ENCODE data around the gene LAMB2.

The LAMB2 gene

DNA sequence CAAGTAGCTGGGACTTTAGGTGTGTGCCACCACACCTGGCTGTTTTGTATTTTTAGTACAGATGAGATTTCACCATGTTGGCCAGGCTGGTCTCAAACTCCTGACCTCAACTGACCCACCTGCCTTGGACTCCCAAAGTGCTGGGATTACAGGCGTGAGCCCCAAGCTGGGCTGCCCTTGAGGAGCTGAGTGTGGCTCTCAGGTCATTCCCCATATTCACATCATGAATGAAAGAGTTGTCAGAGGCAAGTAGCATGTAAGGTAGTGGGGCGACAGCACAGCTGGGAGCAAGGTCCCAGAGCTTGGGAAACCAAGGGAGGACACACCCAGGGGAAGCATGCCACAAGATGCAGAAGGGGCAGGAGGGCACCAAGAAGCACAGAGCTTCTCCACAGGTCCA, 28.3 kb upstream of the LAMB2 start:
- no peak for DNase-seq (ENCODE audit: low spot score)

DNA sequence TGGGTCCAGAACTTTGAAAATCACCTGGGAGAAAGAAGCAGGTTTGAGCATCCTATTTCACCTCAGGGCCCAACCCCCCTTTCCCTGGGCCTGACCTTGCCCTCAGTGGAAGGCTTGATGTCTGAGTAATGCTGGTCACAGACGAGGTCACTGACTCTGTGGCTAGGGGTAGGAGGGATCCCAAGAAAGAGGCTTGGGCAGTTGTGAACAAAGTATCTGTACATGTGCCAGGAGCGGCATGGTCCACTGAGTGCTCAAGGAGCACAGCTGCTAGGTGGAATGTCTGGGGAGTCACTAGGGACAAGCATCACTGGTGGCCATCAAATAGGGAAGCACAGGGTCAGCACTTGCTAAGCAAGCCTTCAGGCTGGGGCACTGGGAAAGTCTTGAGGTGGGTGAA, 25.9 kb upstream of the LAMB2 start:
- DNase-seq (ENCODE audit: low spot score) = no peak

DNA sequence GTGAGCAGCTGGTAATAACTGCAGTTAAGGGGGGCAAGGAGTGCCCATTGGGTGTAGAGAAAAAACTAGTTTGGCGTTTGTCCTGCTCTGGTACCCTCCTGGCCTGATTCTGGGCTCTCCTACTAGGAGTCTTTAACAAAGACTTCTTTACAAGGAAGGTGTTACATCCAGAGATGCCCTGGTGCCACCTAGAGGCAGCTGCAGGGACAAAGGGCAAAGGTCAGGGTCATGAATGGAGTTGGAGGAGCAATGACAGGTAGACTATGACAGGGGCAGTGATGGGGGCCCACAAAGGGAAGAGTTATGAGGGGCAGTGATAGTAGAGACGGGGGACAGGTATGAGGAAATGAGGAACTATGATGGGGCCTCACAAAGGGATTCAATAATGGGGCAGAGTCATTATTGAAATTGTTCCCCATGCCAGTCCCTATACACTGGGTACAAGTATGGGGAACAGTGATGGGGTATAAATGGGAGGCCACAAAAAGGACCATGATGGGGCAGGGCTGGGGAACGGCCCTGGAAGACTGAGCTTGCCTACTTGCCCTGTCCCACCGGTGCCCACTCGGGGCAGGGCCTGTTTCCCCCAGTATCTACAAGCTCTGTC, 25.4 kb upstream of the LAMB2 start:
- DNase-seq (ENCODE audit: low spot score) = no peak

DNA sequence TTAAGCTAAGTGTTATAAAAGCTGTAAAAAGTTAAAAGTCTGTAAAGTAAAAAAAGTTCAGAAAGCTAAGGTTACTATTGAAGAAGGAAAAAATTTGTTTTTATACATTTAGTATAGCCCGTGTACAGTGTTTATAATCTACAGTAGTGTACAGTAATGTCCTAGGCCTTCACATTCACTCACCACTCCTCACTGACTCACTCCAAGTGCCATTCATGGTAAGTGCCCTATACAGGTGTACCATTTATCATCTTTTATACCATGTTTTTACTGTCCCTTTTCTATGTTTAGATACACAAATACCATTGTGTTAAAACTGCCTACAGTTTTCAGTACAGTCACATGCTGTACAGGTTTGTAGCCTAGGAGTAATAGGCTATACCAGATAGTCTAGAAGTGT, 24.4 kb upstream of the LAMB2 start:
- DNase-seq (ENCODE audit: low spot score) = no peak

DNA sequence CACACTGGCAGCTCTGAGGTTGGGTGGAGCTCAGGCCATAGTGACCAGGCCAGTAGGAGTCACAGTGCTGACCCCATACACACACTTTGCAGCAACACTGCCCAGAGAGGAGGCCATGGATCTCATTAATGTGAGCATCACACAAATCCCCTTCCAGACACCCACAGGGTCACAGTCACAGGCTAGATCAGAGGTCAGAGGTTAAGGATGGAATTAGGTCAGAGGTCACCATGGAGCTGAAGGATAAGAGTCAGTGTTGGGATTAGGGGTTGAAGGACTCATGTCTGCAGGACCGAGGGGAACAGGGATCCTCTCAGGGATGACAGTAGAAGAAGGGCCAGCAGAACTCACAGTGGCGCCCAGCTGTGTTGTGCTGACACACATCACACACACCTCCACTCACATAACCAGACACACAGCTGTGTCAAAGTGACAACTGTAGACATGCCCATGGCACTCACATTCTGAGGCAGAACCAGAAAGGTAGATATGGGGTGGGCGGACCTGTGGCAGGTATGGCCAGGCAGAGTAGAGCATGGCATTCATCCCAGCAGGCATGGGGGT, 20.6 kb upstream of the LAMB2 start:
- DNase-seq (ENCODE audit: low spot score) = no peak

DNA sequence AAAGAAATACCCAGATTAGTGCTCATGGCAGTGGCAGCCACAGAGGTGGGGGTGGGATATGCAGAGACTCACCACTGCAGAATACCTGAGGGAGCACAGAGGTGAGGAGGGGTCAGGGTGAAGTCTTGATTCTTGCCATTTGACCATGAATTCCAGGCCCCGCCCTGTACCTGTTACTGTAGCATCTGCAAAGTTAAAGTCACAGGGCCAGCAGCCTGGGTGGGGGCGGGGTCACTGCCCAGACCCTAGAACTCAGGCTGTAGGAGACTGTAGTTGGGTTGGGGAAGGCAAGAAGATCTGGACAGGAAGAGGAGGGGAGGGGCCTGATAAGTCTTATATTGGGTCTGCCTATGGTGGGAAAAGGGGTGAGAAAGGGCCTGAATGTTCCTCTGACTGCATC, 18.8 kb upstream of the LAMB2 start:
- no peak for DNase-seq (ENCODE audit: low spot score)

DNA sequence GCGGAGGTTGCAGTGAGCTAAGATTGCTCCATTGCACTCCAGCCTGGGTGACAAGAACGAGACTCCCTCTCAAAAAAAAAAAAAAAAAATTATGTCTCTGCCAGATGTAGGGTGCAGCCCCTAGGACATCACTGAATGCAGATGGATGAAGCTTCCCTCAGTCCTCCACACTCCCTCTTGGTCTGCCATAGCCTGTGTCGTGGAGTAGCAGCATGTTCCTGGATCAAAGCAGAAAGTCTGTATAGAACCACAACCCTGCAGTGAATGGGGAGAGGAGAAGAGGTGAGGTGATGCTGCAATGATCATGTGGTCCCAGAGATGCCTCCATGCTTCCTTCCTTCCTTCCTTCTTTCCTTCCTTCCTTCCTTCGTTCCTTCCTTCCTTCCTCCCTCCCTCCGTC, 15.3 kb upstream of the LAMB2 start:
- DNase-seq (ENCODE audit: low spot score) = no peak

DNA sequence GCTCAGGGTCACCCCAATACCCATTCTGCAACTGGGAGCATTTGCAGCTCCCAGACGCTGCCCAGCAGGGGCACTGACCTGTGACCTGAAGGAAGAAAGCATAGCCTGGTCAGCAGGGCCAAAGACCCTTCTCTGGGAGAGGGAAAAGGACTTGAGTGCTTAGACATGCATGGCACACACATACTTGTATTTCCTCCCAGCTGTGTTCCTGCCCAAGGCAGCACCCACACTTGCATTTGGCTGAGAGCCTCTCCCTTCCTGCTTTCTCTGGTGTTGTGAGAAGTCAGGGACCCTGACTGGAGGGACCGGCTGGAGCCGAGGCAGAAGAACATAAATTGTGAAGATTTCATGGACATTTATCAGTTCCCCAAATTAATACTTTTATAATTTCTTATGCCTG, 7.2 kb upstream of the LAMB2 start:
- DNase-seq (ENCODE audit: low spot score) = no peak

DNA sequence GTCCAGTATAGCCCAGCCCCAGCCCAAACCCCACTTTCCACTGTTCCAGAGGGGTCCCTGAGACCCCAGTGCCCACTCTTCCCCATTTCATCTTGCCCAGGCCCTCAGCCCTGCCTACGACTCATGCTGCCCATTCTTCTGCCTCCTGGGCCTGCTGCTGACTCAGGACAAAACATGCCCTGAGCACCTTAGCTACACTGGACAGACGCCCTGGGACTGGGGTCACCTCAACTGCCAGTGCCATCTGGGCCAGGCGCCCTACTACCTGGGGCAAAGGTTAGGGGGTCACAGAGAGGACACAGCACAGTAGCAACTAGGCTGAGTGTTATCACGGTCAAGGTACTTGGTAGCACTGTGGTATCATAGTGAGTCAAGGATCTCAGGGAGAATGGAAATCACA, 2.6 kb upstream of the LAMB2 start:
- DNase-seq (ENCODE audit: low spot score) = no peak

DNA sequence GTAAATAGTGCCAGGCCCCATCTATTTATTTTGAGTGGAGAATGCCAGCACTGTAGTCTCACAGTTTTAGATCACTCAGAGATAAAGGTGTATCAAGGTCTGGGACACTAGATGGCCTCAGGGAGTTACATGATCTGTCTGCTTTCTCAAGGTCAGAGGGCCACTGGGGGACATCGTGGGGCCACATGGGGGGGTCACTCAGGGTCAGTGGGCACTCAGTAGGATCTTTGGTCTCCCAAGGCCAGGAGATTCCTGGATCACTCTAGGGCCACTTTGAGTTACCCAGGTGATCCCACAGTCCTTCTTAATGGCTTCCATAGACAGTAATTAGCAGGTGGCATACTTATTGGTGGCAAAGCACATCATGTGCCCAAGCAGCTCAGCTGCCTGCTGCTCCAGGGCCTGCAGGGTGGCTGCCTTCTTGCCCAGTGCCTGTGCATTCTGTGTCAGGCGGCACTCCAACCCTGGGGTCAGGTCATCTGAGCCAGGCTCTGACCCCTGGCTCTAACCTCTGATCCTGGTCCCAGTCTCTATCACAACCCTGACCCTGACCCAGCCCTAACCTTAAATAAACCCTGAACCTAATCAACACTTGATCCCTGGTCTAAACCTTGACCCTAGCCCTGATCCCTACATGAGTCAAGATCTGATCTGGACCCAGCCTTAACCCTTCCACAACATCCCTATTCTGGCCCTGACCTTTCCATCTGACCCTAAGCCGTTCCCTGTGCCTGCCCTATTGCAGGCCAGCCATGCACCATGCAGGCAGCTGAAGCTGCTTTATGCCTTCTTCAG, 1.8 kb upstream of the LAMB2 start:
- DNase-seq (ENCODE audit: low spot score) = no peak

DNA sequence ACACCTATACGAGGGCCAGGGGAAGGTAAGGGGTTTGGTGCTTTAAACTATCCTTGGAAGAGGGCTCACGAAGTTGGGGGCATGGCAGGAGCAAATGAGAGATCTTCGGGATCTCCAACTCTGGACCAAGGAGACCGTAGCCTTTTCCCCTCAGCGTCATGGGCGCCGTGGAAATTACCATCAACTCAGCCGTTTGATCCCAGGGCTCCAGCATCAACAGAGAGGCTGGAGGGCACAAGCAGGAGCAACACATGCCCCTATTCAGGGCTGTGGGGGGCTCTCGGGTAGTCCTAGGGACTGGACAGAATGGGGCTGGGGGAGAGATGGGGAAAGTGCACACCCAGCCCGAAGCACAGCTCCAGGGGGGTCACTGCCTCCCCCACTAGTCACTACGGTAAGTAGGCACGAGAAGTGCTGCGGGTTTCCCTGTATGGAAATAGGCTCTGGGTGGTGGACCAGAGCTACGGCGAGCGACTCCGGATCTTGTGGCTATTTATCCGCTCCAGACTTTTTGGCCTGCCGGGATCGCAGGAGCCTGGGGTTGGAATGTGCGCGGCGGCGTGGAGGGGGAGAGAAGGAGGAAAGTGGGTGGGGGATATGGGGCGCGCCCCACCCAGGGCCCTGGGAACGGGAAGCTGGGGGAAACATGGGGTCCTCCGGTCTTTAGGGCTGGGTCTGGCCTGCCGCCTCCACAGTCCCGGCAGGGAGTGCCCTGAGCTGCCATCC, 539 bp upstream of the LAMB2 start:
- peak; percentile 71 for DNase-seq (ENCODE audit: low spot score)

DNA sequence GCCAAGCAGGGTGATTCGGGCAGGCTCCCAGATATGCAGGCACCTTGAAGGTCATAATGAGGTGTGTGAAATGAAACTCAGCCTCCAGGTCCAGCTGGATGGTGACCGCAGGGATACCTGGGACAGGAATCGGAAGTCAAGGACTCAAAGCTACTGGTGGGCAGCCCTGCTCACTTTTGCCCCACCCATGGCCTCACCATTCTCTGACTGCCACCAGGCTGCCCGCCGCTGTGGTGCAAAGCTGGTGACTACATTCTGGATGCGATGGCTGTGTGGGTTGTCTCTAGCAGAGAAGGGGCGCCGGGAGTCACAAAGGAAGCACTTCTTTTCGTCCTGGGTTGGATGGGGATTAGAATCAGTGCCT, 795 bp downstream of the LAMB2 start:
- DNase-seq (ENCODE audit: low spot score) = no peak

DNA sequence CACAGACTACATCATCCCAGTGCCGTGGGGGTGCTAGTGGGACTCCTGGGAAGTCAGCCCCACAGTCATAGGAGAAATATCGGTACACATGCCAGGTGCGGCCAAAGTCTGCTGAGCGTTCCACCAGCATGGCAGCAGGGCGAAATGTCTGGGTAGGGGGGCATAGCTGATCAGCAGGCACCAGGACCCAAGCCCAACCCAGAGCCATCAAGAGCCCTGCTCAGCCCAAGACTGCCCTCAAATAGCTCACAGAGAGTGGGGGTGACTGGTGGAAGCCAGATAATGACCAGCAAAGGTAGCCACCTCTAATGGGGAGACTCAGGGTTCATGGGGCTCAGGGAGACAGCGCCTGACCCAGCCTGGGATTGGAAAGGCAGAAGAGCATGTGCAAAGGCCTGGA, 1.3 kb downstream of the LAMB2 start:
- DNase-seq (ENCODE audit: low spot score) = no peak

DNA sequence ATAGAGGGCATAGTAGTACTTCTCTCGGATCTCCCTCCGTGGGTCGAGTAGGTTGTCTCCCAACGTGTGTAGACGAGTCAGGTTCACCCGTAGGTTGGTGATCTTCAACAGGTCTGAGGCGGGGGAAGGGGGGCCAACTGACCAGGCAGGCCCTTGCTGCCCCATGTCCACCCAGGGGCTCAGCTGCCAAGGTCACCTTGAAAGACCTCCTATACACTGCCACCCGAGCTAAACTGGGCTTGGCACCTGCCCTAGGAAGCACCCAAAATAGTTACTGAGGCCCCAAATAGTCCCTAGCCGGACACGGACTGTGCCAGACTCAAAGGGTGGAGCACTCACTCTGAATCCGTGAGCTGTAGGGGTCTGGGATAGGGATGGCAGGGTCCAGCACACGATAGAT, 1.8 kb downstream of the LAMB2 start:
- no peak for DNase-seq (ENCODE audit: low spot score)

DNA sequence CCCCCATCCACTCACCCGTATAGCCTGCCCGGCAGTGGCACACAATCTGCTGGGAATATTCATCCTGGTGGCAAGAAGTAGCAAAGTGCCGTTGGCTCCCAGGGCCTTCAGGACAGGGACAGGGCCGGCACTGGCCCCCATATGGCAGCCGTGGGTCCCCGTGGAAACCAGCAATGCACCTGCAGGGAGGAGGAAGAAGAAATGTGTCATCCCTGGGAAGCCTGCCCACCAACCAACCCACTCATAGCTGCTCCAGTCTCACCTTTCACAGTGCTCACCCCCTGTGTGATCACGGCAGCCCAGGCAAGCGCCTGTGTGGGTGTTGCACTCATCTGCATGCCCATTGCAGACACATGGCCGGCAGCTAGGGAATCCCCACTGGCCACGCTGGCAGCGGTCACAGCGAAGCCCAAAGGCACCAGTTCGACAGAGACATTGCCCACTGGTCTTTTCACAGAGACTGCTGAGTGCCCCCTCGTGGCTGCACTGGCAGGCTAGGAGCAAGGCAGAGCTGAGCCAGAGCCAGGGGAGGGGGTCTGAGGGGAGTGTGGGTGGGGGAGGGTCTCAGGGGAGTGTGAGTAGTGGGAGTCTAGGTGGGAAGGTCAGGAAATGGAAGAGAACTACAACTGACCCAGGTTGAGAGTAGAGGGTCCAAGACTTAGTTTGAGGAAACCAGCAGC, 7.7 kb downstream of the LAMB2 start:
- peak; percentile 52 for DNase-seq (ENCODE audit: low spot score)

DNA sequence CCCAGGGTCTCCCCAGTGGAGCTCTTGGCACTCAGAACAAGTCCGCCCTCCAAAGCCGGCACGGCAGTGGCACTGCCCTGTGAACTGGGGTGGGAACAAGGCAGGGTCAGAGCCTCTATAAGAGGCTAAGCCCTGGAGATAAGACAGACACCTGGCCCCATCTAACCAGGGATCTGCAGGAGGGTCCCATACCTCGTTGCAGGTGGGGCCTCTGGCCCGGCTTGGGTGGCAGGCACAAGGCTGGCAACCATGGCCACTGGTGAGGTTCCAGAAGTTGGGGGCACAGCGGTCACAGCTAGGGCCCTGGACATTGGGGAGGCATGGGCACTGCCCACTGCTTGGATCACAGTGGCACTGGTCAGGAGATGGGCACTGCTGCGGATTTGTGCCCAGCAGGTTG, 8.6 kb downstream of the LAMB2 start:
- DNase-seq (ENCODE audit: low spot score) = no peak

DNA sequence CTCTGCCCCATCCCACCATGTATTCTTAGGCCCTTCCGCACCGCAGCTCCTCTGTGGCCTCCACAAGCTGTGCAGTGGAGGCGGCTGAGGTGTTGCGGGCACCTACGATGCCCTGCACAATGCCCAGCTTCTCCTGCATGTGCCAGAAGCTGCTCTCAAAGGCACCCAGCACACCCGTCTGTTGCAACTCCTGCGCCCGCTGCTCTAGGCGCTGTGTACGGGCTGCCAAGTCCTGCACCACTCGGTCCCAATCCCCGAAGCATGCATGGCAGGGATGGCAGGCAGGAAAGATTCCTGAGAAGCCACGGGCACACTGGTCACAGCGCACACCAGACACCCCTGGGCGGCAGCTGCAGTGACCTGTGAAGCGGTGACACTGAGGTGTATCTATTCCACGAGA, 9.2 kb downstream of the LAMB2 start:
- DNase-seq (ENCODE audit: low spot score) = no peak

DNA sequence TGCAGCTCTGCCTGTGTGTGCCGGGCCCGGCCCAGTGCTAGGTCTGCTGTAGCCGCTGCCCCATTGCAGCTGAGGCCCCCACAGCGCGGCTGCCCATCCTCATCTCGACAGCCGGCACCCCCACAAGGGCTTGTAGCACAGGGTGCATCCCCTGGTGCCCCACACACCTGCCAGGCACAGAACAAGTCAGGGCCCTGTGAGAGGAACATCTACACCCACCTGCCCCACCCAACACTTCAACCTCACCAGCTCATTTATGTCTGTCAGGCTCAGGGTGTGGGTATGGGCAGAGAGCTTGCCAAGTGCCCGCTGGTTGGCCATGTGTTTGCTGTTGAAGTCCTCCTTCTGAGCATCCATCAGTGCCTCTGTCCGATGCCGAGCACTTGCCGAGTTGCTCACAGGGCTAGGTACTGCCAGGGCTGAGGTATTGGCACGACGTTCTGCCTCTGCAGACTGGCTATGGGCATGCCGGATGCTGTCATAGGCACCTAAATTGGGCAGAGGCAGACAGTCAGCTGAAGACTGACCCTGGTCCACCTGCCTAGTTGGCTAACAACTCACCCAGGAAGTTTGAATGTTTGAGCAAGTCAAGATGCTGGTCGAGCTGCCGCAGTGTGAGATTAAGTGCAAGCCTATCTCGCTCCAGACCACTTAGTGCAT, 9.8 kb downstream of the LAMB2 start:
- no peak for DNase-seq (ENCODE audit: low spot score)

DNA sequence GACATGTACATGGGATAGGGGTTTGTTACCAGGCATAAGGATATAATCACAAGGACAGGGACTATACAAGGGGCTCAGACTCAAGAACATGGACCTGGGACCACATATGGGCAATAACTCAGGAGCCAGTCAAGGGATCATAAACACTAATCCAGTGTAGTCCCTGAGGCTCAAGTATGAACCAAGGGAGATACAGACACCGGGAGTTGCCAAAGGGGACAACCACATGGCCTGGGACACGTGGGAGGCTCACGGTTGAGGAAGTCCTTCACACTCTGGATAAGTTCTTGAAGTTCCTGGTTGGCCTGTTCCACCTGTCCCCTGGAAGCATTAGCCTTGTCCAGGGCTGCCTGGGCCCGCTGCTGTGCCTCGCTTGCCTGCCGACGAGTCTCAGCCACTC, 10.4 kb downstream of the LAMB2 start:
- no peak for DNase-seq (ENCODE audit: low spot score)

DNA sequence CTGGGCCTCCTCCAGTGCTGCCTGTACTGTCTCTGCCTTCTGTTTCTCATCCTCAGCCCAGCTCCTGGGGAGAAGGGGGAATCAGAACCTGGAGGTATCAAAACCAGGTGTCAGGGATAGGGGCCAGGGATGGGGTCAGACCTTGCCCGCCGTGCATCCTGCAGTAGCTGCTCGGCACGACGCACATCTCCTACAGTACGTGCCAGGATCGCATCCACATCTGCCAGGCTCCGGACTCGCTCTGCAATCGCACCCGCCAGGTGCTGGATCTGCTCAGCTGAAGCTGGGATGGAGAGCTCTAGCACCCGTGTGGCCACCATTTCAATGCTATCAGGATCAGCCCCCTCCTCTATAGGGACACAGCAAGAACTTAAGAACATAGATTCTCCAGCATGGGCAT, 10.8 kb downstream of the LAMB2 start:
- no peak for DNase-seq (ENCODE audit: low spot score)

DNA sequence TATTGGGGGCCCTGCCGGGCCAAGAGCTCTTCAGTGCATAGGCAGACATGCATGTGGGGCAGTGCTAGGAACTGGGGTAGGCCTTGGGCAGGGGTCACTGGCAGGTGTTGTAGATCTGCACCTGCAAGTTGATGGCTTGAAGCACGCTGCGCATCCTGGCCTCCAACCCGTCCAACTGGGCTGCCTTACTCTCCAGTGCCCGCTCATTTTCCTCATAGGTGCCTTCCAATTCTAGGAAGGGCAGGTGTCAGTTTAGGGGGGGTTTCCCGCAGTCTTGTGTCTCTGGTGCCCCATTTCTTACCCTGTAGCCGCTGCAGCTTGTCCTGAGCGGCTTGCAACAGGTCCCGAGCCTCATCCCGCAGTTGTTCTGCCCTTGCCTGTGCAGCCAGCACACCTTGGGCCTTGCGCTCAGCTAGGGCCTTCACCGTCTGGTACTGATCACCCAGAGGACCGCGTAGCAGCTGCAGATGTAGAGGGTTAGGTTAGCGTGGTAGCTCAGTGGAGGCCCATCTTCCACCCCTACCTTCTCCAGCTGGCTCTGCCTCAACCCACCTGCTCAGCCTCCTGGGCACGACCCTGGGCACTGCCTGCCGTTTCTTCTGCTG, 11.6 kb downstream of the LAMB2 start:
- no peak for DNase-seq (ENCODE audit: low spot score)
